ENCODE data around the gene PCNX2.
A peak's percentile ranks its signal among the peaks of the same experiment; 100 is the strongest.

DNA sequence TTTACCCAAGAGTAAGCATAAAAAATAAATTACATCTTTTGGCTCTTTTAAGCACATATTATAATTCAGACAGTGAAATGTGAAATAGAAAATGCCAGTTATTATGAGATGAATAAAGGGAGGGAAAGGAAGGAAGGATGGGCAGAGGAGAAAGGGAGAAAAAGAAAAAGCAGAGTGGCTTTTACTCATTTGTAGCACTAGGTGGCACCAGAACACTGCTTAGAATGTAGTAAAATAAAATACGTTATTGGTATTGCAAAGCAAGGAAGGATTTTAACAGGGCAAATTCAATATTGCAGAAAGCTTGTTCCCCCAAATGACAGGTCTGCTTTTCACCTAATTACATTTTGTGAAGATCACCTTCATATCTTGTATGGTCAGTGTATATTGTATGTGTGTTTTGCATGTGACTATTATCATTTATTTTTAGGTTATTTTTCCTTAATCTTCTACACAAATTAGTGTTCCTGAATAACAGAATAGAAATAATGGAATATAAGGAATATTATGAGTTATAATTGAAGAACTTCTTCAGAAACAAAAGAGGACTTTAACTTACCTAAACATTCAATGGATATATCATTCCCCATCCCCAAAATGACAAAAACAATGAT is 9.1 kb upstream of the PCNX2 start:
- TF ChIP-seq, protein P1, sequence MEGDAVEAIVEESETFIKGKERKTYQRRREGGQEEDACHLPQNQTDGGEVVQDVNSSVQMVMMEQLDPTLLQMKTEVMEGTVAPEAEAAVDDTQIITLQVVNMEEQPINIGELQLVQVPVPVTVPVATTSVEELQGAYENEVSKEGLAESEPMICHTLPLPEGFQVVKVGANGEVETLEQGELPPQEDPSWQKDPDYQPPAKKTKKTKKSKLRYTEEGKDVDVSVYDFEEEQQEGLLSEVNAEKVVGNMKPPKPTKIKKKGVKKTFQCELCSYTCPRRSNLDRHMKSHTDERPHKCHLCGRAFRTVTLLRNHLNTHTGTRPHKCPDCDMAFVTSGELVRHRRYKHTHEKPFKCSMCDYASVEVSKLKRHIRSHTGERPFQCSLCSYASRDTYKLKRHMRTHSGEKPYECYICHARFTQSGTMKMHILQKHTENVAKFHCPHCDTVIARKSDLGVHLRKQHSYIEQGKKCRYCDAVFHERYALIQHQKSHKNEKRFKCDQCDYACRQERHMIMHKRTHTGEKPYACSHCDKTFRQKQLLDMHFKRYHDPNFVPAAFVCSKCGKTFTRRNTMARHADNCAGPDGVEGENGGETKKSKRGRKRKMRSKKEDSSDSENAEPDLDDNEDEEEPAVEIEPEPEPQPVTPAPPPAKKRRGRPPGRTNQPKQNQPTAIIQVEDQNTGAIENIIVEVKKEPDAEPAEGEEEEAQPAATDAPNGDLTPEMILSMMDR (conservative IDR thresholded peaks at IDR 0.05; ENCODE audit: low read depth in 2 of 2): peak; percentile 79 to 91
- TF ChIP-seq POLR2AphosphoS5 (IDR thresholded peaks at IDR 0.05; ENCODE audit: low read depth): no peak
- TF ChIP-seq EZH2 (IDR thresholded peaks at IDR 0.05; ENCODE audit: low read depth, unreplicated experiment): no peak
